Ishikawa (cell line): ENCODE measurements around the gene CBX6.

Experiments used
- CEBPB ChIP-seq: IDR thresholded peaks from 2 replicates; pipeline ENCODE4 v1.6.1; 2012
- CREB1 ChIP-seq: IDR thresholded peaks from 2 replicates; pipeline ENCODE4 v1.6.1; 2012; ENCODE audit warnings: low read depth
- EGR1 ChIP-seq: IDR thresholded peaks from 2 replicates; pipeline ENCODE4 v1.6.1; 2012
- EP300 ChIP-seq: IDR thresholded peaks from 2 replicates; pipeline ENCODE4 v1.6.1; 2012; ENCODE audit warnings: borderline replicate concordance
- FOXM1 ChIP-seq: IDR thresholded peaks from 2 replicates; pipeline ENCODE4 v1.6.1; 2012; ENCODE audit warnings: low read depth, borderline replicate concordance
- NFIC ChIP-seq: IDR thresholded peaks from 2 replicates; pipeline ENCODE4 v1.6.1; 2012
- RAD21 ChIP-seq: IDR thresholded peaks from 2 replicates; pipeline ENCODE4 v1.6.1; 2012; ENCODE audit warnings: low read depth
- TAF1 ChIP-seq: IDR thresholded peaks from 2 replicates; pipeline ENCODE4 v1.6.1; 2012; ENCODE audit warnings: low read depth, mild to moderate bottlenecking
- TCF12 ChIP-seq: IDR thresholded peaks from 2 replicates; pipeline ENCODE4 v1.6.1; 2012; ENCODE audit warnings: low read depth
- TEAD4 ChIP-seq: IDR thresholded peaks from 2 replicates; pipeline ENCODE4 v1.6.1; 2012
- YY1 ChIP-seq: IDR thresholded peaks from 2 replicates; pipeline ENCODE4 v1.6.1; 2012; ENCODE audit warnings: low read depth
- ZBTB7A ChIP-seq: IDR thresholded peaks from 2 replicates; pipeline ENCODE4 v1.6.1; 2012; ENCODE audit warnings: low read depth
- TF ChIP-seq, protein P1 (sequence below): IDR thresholded peaks from 2 replicates; pipeline ENCODE4 v1.6.1; 2012
- TF ChIP-seq, protein P2 (sequence below): IDR thresholded peaks from 2 replicates; pipeline ENCODE4 v1.6.1; 2012; ENCODE audit warnings: low read depth, mild to moderate bottlenecking
- TF ChIP-seq, protein P3 (sequence below): IDR thresholded peaks from 2 replicates; pipeline ENCODE4 v1.6.1; 2012

CBX6 gene

DNA sequence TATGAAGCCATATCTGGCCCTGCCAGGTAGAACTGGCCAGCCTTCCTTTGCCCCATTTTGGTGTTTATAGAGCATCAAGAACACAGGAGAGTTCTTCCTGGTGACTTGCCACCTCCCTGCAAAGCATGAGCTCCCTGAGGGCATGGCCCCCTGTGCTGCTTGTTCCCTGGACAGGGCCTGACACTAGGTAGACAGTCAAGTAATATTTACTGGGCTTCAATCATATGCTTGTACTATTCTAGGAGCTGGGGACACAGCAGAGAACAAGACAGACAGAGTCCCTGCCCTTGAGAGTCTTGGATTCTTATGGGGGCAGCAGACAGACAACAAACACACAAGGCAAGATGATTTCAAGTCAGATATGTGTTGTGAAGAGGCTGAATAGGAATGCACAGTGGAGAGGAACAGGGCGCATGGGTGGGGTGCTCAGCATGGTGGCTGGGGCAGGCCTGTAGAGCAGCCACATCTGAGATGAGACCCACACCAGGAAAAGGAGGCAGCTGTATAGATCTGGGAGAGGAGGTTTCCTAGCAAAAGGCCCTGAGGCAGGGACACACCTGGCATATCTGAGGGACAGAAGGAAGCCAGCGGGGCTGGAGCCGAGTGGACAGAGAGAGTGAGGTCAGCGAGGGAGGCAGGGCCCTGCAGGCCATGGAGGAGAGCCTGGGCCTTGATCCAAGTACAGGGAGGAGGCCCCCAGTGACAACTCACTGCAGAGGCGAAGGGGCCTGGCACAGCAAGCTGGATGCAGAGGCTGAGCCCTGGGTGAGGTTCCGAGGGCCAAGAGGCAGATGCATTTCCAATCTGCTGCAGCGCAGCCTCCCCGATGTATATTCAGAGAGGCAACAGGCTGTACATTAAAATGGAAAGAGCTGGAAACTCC lies 10.2 kb upstream of the CBX6 start:
- TF ChIP-seq EGR1 (no peak), TAF1 (no peak), CEBPB (no peak), TCF12 (no peak), EP300 (no peak), TEAD4 (no peak), YY1 (no peak), RAD21 (no peak), NFIC (no peak), CREB1 (no peak), ZBTB7A (no peak), FOXM1 (no peak)
- TF ChIP-seq, protein P1, sequence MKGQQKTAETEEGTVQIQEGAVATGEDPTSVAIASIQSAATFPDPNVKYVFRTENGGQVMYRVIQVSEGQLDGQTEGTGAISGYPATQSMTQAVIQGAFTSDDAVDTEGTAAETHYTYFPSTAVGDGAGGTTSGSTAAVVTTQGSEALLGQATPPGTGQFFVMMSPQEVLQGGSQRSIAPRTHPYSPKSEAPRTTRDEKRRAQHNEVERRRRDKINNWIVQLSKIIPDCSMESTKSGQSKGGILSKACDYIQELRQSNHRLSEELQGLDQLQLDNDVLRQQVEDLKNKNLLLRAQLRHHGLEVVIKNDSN = no peak
- TF ChIP-seq, protein P2, sequence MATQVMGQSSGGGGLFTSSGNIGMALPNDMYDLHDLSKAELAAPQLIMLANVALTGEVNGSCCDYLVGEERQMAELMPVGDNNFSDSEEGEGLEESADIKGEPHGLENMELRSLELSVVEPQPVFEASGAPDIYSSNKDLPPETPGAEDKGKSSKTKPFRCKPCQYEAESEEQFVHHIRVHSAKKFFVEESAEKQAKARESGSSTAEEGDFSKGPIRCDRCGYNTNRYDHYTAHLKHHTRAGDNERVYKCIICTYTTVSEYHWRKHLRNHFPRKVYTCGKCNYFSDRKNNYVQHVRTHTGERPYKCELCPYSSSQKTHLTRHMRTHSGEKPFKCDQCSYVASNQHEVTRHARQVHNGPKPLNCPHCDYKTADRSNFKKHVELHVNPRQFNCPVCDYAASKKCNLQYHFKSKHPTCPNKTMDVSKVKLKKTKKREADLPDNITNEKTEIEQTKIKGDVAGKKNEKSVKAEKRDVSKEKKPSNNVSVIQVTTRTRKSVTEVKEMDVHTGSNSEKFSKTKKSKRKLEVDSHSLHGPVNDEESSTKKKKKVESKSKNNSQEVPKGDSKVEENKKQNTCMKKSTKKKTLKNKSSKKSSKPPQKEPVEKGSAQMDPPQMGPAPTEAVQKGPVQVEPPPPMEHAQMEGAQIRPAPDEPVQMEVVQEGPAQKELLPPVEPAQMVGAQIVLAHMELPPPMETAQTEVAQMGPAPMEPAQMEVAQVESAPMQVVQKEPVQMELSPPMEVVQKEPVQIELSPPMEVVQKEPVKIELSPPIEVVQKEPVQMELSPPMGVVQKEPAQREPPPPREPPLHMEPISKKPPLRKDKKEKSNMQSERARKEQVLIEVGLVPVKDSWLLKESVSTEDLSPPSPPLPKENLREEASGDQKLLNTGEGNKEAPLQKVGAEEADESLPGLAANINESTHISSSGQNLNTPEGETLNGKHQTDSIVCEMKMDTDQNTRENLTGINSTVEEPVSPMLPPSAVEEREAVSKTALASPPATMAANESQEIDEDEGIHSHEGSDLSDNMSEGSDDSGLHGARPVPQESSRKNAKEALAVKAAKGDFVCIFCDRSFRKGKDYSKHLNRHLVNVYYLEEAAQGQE = no peak

DNA sequence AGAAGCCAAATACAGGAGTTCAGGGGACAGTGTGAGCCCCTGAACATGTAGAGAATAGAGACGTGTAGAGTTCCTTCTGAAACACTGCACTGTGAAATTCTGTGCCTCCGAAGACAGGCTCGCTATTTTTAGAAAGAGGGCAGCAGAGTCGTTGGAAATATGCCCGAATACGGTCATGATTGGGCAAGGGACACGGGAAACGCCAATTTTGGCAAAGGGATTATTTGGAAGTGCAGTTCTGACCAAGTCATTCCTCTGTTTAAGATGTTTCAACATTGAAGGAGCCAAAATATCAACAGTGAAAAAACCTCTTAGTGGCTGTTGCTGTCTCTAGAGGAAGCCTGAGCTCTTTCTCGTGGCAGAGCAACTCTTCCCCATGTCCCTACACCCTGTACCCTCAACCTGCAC lies 9.5 kb upstream of the CBX6 start:
- TF ChIP-seq, protein P3, sequence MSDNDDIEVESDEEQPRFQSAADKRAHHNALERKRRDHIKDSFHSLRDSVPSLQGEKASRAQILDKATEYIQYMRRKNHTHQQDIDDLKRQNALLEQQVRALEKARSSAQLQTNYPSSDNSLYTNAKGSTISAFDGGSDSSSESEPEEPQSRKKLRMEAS = no peak
- TF ChIP-seq, protein P1 = no peak
- no peak for TF ChIP-seq TAF1
- no peak for TF ChIP-seq TEAD4
- no peak for TF ChIP-seq NFIC
- no peak for TF ChIP-seq CEBPB
- no peak for TF ChIP-seq EGR1
- no peak for TF ChIP-seq ZBTB7A
- TF ChIP-seq YY1 = no peak
- TF ChIP-seq FOXM1 = no peak
- TF ChIP-seq TCF12 = no peak
- TF ChIP-seq, protein P2 = no peak
- TF ChIP-seq CREB1 = no peak
- TF ChIP-seq EP300 = no peak
- TF ChIP-seq RAD21 = no peak

DNA sequence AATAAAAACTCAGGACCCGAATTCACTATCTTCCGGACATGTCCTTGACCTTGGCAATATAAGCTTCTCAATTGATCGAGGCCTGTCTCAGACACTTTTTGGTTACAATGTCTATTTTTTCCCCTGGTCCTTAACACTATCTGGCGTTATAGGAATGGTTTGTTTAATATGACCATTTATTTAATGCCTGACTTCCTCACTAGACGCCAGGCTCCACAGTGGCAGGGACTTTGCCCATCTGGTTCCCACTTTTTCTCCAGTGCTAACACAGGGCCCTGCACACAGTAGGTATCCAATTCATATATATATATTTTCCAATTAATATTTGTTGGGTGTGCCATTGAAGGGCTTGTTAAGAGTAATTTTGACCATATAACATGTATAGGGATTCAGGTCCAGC lies 7.9 kb upstream of the CBX6 start:
- no peak for TF ChIP-seq TCF12
- TF ChIP-seq EP300 = no peak
- TF ChIP-seq TEAD4 = no peak
- no peak for TF ChIP-seq CREB1
- TF ChIP-seq, protein P3 = no peak
- TF ChIP-seq, protein P2 = no peak
- no peak for TF ChIP-seq YY1
- TF ChIP-seq EGR1 = no peak
- no peak for TF ChIP-seq TAF1
- no peak for TF ChIP-seq CEBPB
- TF ChIP-seq, protein P1 = no peak
- TF ChIP-seq NFIC = no peak
- no peak for TF ChIP-seq FOXM1
- no peak for TF ChIP-seq ZBTB7A
- no peak for TF ChIP-seq RAD21
